PC-9 (cell line): ENCODE data around the gene GRK2. TPM values are rescaled to one million over a fixed set of nuclear protein-coding genes. Genes with fewer than 3 reads are reported as not detected.
A peak's percentile ranks its signal among the peaks of the same experiment; 100 is the strongest.

Experiments
- BruUV-seq: library from RNA; stranded (reverse); fragments of 400-500 nt; replicated peaks from 2 replicates; lab custom pipeline; 2021; lab: Mats Ljungman, UMichigan
- CTCF ChIA-PET: fragments of 300-600 bp; sonication (Branson Sonifier 250); formaldehyde crosslinking; loops from one replicate; lab custom pipeline; 2022; ENCODE audit warnings: antibody characterized with exemption; lab: Charles Lee
- POLR2A ChIA-PET: fragments of 300-600 bp; sonication (Branson Sonifier 250); formaldehyde crosslinking; loops from one replicate; lab custom pipeline; 2022; ENCODE audit warnings: antibody characterized with exemption; ENCODE audit not compliant: unreplicated experiment; lab: Charles Lee
- DNase-seq, 2 experiments: peaks; one replicate each; pipeline versions ENCODE4 v3.0.0 to v3.0.0-alpha.2; 2015 to 2022; ENCODE audit warnings: mixed read lengths in 1 of 2
- H2AFZ ChIP-seq: fragments of 200-600 bp; sonication (generic); 2 replicates; pipeline ENCODE4 v1.8.1; 2017; ENCODE audit warnings: antibody characterized with exemption
- H3F3A ChIP-seq: fragments of 200-600 bp; sonication (generic); 2 replicates; pipeline ENCODE4 v1.8.1; 2017; ENCODE audit warnings: antibody characterized with exemption, mild to moderate bottlenecking, low read depth; ENCODE audit not compliant: insufficient read depth
- H3K27ac ChIP-seq: fragments of 200-600 bp; sonication (generic); 2 replicates; pipeline ENCODE4 v1.6.1; 2016; ENCODE audit warnings: mixed run types
- H3K27me3 ChIP-seq: fragments of 200-600 bp; sonication (generic); 2 replicates; pipeline ENCODE4 v1.6.1; 2016; ENCODE audit warnings: low read depth, mixed run types; ENCODE audit not compliant: insufficient read depth
- H3K36me3 ChIP-seq: fragments of 200-600 bp; sonication (generic); 2 replicates; pipeline ENCODE4 v1.6.1; 2016; ENCODE audit warnings: low read depth, mixed run types
- H3K4me1 ChIP-seq: fragments of 200-600 bp; sonication (generic); replicated peaks from 2 replicates; pipeline ENCODE4 v1.6.1; 2016; ENCODE audit warnings: mixed run types; ENCODE audit not compliant: insufficient read depth
- H3K4me2 ChIP-seq: fragments of 200-600 bp; sonication (generic); 2 replicates; pipeline ENCODE4 v1.6.1; 2017; ENCODE audit warnings: mixed run types
- H3K4me3 ChIP-seq: fragments of 200-600 bp; sonication (generic); 2 replicates; pipeline ENCODE4 v1.6.1; 2016; ENCODE audit warnings: mixed run types
- H3K79me2 ChIP-seq: fragments of 200-600 bp; sonication (generic); 2 replicates; pipeline ENCODE4 v1.6.1; 2017; ENCODE audit warnings: low read depth, mixed run types
- H3K9me2 ChIP-seq: fragments of 200-600 bp; sonication (generic); 2 replicates; pipeline ENCODE4 v1.8.1; 2017; ENCODE audit warnings: mild to moderate bottlenecking; ENCODE audit not compliant: insufficient read depth
- H3K9me3 ChIP-seq: fragments of 200-600 bp; sonication (generic); 2 replicates; pipeline ENCODE4 v1.8.1; 2016; ENCODE audit warnings: low read depth; ENCODE audit not compliant: insufficient read depth
- H4K20me1 ChIP-seq: fragments of 200-600 bp; sonication (generic); 2 replicates; pipeline ENCODE4 v1.8.1; 2017; ENCODE audit not compliant: insufficient read depth
- CTCF ChIP-seq: fragments of 200-600 bp; sonication (generic); conservative IDR thresholded peaks from 2 replicates; pipeline ENCODE4 v1.6.1; 2017; ENCODE audit warnings: mixed run types, antibody characterized with exemption, mild to moderate bottlenecking, moderate library complexity
- EZH2 ChIP-seq: fragments of 200-600 bp; sonication (generic); IDR thresholded peaks from 2 replicates; pipeline ENCODE4 v1.8.0; 2017; ENCODE audit warnings: antibody characterized with exemption, low read depth
- intact Hi-C: fragments of 100-400 bp; cut with micrococcal nuclease; formaldehyde crosslinking; loops from one replicate; pipeline ENCODE4 v1.10.0; 2022; ENCODE audit not compliant: unreplicated experiment
- total RNA-seq: library from RNA; stranded (reverse); gene quantifications from 2 replicates; pipeline ENCODE4 v1.2.3, GENCODE V29; 2021

GRK2 gene
- total RNA-seq, 1 experiment from 2014 or later = 76.7 TPM

GRCh38 chr11:67303835-67304411 is 37.6 kb downstream of the GRK2 start:
- Histone ChIP-seq H3K4me2 (peak overlapping the region; percentile 97), H3K4me3 (peak overlapping the region; percentile 90), H3K27ac (peak overlapping the region; percentile 68), H2AFZ (peak overlapping the region; percentile 71), H3K9me2 (no peaks in the 10 kb centered on the region), H3K9me3 (no peaks in the 10 kb centered on the region), H4K20me1 (no peaks in the 10 kb centered on the region), H3K4me1 (peaks cover 29% of the 10 kb centered on the region), H3K27me3 (no peaks in the 10 kb centered on the region), H3F3A (peaks cover 26% of the 10 kb centered on the region), H3K36me3 (peaks cover 4% of the 10 kb centered on the region), H3K79me2 (peaks cover 27% of the 10 kb centered on the region)
- POLR2A ChIA-PET = interaction anchor here (0.6 to 1.8 kb wide), 4 partner anchors 9 to 18 kb away, joined by 3 to 13 read pairs (median 7); no protein-coding TSS in a partner anchor
- CTCF ChIA-PET = interaction anchor here (1.6 kb wide), 1 partner anchor 14 kb away, joined by 11 read pairs; no protein-coding TSS in a partner anchor
- TF ChIP-seq CTCF = no peak
- TF ChIP-seq EZH2 = no peak
- DNase-seq = peak; percentile 59 to 78
- TSS peak; percentile 55 for BruUV-seq
- intact Hi-C loops = loop anchor here (1.0 to 2.0 kb wide), 2 partner anchors 8 to 15 kb away; partner anchors contain the start of gene ANKRD13D

DNA sequence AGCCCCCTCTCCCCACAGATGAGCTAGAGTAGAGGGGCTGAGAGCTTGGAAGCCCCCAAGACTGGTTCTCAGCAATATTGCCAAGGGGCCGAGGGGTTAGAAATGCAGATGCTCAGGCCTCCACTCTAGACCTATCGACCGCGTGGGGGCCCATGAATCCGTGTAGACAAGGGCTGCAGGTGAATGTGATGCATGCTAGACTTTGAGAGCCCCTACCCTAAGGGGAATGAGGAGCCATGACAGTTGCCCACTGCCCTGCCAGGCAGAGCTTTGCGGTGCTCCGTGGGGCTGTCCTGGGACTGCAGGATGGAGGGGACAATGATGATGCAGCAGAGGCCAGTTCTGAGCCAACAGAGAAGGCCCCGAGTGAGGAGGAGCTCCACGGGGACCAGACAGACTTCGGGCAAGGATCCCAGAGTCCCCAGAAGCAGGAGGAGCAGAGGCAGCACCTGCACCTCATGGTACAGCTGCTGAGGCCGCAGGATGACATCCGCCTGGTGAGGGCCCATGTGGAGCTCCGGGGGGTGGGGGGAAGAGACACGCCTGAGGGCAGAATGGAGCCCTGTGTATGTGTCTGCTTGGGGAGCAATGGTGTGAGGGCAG is 38.3 kb downstream of the GRK2 start:
- BruUV-seq = no TSS peak
- Histone ChIP-seq H4K20me1 (no peaks in the 10 kb centered on the region), H3K79me2 (peaks cover 27% of the 10 kb centered on the region), H3K4me2 (peak overlapping the region; percentile 97), H2AFZ (peak overlapping the region; percentile 71; the same call in 1 of the 2 replicates), H3F3A (peaks cover 32% of the 10 kb centered on the region), H3K4me3 (peak overlapping the region; percentile 90), H3K9me3 (no peaks in the 10 kb centered on the region), H3K4me1 (peaks cover 29% of the 10 kb centered on the region), H3K36me3 (peaks cover 8% of the 10 kb centered on the region), H3K27me3 (no peaks in the 10 kb centered on the region), H3K27ac (no peak overlapping the region), H3K9me2 (no peaks in the 10 kb centered on the region)
- TF ChIP-seq CTCF (no peak), EZH2 (no peak)
- ChIA-PET CTCF (interaction anchor here (0.5 to 0.6 kb wide), 2 partner anchors 84 to 268 kb away, joined by 3 to 5 read pairs; no protein-coding TSS in a partner anchor), POLR2A (interaction anchor here (0.6 to 1.8 kb wide), 2 partner anchors 13 to 17 kb away, joined by 5 to 9 read pairs; no protein-coding TSS in a partner anchor)
- no peak for DNase-seq
- intact Hi-C loops = no loop called here

GRCh38 chr11:67306769-67307544 is 40.7 kb downstream of the GRK2 start:
- H4K20me1 ChIP-seq = no peaks in the 10 kb centered on the region
- ChIA-PET CTCF (no interaction called here), POLR2A (no interaction called here)
- no peaks in the 10 kb centered on the region for H3K9me2 ChIP-seq
- H3K4me3 ChIP-seq = no peak overlapping the region
- BruUV-seq = no TSS peak
- H3K36me3 ChIP-seq = peaks cover 5% of the 10 kb centered on the region; the same call in 1 of the 2 replicates
- peaks cover 45% of the 10 kb centered on the region for H3F3A ChIP-seq
- H3K4me2 ChIP-seq = no peak overlapping the region
- peaks cover 43% of the 10 kb centered on the region for H3K4me1 ChIP-seq
- no peaks in the 10 kb centered on the region for H3K9me3 ChIP-seq
- H3K27me3 ChIP-seq = no peaks in the 10 kb centered on the region
- intact Hi-C loops = no loop called here
- no peak for DNase-seq
- no peak overlapping the region for H3K27ac ChIP-seq
- TF ChIP-seq EZH2 (no peak), CTCF (no peak)
- peaks cover 27% of the 10 kb centered on the region for H3K79me2 ChIP-seq
- H2AFZ ChIP-seq = no peak overlapping the region
